GM19324 (cell line): Measurements from ENCODE around the gene HOTAIR.

ENCODE experiments used
- ATAC-seq: cut with Tn5 transposase; IDR thresholded peaks from one replicate; pipeline ENCODE4 v1.9.1; 2021; ENCODE audit warnings: mild to moderate bottlenecking, moderate library complexity; ENCODE audit not compliant: unreplicated experiment, low FRiP score

HOTAIR gene

GRCh38 chr12:53950437-53950773, 24.3 kb downstream of the HOTAIR start:
- no peak for ATAC-seq

GRCh38 chr12:53949631-53950436, 24.9 kb downstream of the HOTAIR start:
- ATAC-seq, result no peak

- ATAC-seq, result no peak
These were observed 25.8 kb downstream of the HOTAIR start for GRCh38 chr12:53948650-53949593.

- ATAC-seq, result no peak
These were observed 27.0 kb downstream of the HOTAIR start for GRCh38 chr12:53947743-53948142.

GRCh38 chr12:53944907-53945847, 29.6 kb downstream of the HOTAIR start:
- ATAC-seq, result no peak

- ATAC-seq, result no peak
These were observed 30.5 kb downstream of the HOTAIR start for GRCh38 chr12:53944209-53944608.

- no peak for ATAC-seq
These were observed 32.2 kb downstream of the HOTAIR start for GRCh38 chr12:53942467-53942997.

- ATAC-seq, result no peak
These were observed 33.0 kb downstream of the HOTAIR start for GRCh38 chr12:53941750-53942149.

GRCh38 chr12:53941187-53941586, 33.6 kb downstream of the HOTAIR start:
- ATAC-seq, result no peak

GRCh38 chr12:53940443-53941014, 34.2 kb downstream of the HOTAIR start:
- ATAC-seq, result no peak

- no peak for ATAC-seq
These were observed 35.3 kb downstream of the HOTAIR start for GRCh38 chr12:53939141-53940108.

GRCh38 chr12:53938326-53939140, 36.2 kb downstream of the HOTAIR start, which contains the start of gene HOXC13:
Gene HOXC13 (plus strand): TSS chr12:53938831. CDS start chr12:53938907, 76 bp downstream.
- ATAC-seq, result no peak

GRCh38 chr12:53937596-53938325, 37.0 kb downstream of the HOTAIR start:
- no peak for ATAC-seq

- no peak for ATAC-seq
These were observed 37.7 kb downstream of the HOTAIR start for GRCh38 chr12:53937099-53937498.

- no peak for ATAC-seq
These were observed 39.1 kb downstream of the HOTAIR start for GRCh38 chr12:53935383-53936341.

GRCh38 chr12:53932915-53933314, 41.8 kb downstream of the HOTAIR start:
- ATAC-seq, result no peak
